NCI-H146 treated with DMSO at 0.1 percent for 48 hours (cell line): ENCODE results near the gene MEN1.

Experiments
- DNase-seq: peaks from one replicate; lab custom pipeline; 2025; ENCODE audit not compliant: unreplicated experiment; lab: John Stamatoyannopoulos, UW

MEN1 gene

DNA sequence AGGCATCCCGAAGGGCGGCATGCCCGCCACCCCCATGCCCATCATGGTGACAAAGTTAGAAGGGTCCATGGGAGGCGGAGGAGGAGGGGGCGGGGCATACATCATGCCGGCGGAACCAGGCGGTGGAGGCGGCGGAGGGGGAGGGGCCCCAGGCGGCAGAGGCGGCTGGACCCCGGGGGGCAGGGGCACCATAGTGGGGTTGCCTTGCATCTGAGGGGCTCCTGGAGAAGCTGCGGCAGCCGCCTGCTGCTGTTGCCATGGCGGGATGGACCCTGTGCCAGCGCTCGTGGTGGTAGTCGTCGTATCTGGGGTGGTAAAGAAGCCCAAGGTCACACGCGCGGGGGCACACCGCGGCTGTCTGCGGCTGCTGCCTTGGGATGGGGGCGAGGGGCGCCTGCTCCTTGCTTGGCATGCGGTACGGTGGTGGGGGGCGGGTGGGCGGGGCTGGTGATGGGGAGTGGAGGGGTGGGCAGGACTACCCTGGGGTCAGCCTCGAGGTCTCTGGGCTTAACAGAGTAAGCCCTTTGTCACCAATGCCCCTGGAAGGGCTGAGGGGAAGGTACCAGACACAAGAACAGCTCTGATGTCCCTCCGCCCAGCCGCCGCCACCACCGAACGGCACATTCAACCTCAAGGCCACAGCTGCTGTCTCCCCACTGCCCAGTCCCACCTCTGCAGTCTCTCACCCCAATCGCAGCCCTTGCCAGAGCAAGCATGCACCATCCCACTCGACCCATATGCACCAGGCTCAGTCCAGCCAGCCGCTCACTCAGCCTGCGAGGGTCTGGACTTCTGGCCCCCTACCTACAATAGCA, 44.3 kb downstream of the MEN1 start:
- no peak for DNase-seq

GRCh38 chr11:64765291-64765850, 45.0 kb downstream of the MEN1 start:
- DNase-seq, result no peak

- no peak for DNase-seq
These were observed 45.6 kb downstream of the MEN1 start for GRCh38 chr11:64764753-64765152.

GRCh38 chr11:64764040-64764611, 46.2 kb downstream of the MEN1 start:
- DNase-seq, result no peak

DNA sequence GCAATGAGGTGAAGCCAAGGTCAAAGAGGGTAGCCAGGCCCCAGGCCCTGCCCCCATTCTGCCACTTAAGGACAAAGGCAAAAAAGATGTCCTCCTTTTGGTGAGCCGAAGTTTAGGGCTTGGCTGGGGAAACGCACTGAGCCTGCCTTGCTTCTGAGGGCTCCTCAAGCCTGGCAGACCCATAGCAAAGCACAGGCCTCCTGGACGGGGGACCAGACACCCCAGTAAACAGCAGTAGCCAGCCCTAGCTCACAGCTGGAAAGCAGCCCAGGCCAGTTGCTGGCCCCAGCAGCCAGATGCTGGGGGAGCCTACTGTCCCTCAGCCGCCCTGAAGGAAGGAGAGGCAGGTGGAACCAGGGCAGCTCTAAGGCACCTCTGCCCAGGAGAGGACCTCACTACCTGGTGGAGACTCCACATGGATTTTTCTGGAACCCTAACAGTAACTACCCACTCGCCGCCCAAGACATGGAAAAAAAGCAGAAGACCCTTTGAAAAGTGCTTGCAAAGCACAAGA, 46.8 kb downstream of the MEN1 start:
- DNase-seq, result no peak

- DNase-seq, result peak; percentile 41
These were observed 47.5 kb downstream of the MEN1 start for GRCh38 chr11:64762674-64763525.

GRCh38 chr11:64762277-64762673, 48.1 kb downstream of the MEN1 start:
- no peak for DNase-seq

- DNase-seq, result no peak
These were observed 49.5 kb downstream of the MEN1 start for GRCh38 chr11:64760759-64761420.

DNA sequence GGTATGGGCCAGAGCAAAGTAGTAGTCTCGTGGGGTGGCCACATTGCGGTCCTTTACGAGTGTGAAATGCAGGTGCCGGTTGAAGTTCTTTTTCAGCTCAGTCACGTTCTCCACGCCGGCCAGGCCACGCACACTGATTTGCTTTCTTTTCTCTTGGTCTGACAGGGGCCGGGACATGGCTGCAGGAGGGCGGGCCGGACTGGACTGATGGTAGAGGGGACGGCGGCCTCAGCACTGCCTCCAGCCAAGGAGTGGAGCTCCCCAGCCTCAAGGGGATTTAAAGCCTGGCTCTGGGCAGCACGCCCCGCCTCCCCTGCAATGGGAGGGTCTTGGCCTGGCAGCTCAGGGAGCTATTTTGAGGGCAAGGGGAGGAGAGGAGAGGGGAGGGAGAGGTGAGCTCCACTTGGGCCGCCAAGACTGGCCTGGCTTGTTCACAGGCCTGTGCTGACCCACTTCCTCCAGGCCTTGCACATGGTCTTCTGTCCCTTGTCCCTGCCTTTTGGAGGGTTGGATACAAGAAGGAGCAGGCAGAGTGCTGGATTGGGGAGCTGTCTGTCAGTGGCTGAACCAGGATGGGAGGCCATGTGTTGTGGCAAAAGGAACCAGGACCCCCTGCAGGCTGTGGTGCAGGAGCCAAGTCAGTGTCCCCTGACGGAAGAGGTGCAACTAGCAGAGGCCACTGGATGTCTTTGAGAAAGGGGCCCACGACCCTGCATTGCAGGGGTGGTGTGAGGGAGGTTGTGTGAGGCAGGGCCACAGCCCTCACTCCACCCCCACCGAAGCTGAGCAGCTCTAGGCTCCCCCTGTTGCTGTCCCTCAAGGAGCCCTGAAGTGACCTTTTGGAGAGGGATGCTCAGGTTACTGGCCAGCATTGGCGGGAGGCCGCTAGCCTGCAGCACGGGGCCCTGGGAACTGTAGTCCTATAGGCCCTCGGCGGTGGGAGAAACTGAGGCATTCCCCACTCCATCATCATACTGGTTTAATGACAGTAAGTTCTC, 50.3 kb downstream of the MEN1 start, which contains the start of gene PYGM:
Gene PYGM, minus strand, starts transcription at position 253 of the 998 bp plus-strand sequence. Its CDS starts 76 bp downstream, at position 177.
- DNase-seq, result no peak

- no peak for DNase-seq
These were observed 51.1 kb downstream of the MEN1 start for GRCh38 chr11:64759131-64759721.

DNA sequence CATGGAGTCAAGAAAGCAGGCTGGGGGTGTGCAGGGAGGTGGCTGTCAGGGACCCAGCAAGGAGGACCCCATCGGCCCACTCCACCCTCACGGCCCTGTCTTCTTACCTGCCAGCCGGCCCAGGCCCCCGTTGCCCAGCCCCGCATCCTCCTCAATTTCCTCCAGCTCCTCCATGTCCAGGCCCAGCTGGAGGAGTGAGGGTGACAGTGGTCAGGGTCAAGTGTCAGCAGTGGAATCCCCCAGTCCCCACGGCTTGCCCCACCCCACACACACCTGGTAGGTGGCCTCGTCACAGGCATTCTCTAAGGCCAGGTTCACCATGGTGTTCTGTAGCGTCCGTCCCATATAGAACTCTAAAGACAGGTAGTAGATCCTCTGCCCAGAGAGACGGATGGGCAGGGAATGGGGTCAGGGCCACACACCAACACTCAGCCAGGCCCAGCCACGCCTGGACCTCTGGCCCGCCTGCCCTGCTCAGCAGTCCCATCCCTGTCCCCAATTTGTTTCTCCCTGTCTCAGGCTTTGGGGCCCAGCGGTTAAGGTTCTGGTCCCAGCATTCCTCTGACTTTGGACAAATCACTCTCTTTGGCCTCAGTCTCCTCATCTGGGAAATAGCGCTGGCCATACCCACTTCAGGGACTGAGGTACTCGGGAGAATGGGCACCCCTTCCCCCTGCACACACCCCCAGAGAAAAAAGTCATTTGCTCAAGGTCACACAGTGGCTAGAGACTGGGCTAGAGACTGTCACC, 51.8 kb downstream of the MEN1 start:
- DNase-seq, result no peak

DNA sequence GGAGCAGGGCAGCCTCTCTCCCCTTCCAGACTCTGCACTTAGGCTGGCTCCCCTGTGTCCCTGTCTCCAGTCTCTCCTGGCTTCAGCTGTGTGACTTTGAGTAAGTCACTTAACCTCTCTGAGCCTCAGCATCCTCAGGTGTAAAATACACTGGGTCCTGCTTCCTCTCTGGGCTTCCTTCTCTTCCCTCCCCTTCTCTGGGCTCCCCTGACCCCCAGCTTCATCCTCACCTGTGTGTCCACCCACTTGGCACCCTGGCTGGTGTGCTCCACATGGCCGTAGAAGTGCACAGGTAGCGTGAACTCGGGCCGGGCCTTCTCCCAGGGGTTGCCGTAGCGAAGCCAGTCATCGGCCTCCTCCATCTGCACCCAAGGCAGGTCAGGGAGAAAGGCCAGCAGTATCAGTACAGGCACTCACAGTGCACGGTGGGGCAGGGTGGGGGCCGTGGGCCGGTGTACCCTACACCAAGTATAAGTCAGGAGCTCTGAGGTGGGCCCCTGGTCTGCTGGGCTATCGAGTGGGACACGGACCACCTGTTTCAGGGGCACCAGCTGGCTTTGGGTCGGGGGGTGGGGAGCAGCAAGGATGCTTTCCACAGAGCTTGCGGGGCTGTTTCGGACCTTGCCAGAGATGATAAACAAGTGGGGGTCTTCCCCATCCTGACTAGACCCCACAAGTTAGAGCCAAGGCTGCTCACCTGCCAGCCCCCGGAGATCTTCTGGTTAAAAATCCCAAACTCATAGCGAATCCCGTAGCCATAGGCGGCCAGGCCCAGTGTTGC, 52.6 kb downstream of the MEN1 start:
- DNase-seq, result no peak

DNA sequence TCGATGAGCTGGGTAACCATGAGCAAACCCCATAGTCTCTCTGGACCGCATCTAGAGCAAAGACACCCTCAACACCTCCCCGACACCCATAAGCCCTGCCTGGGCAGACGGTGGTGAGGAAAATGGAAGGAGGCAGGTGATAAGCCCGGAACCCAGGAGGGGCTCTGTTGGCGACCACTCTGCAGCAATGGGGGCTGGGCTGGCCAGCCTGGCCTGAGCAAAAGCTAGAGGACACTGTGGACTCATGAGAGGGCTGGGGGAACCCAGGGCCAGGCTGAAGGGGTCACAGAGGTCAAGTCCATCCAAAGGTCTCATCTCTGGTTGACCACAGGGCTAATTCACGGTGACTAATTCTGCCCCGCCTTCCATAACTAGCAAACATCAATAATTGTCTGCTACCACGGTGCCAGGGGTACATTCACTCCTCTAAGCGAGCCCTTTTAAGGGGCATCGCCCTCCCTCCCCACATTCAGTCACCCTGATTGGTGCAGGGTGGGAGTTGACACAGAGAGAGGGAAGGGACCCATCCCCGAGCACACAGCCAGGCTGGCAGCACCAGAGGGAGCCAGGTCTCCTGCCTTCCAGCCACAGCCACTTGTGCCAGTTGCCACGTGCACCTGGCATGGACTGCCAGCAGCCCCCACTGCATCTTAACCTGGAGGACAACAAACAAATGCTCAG, 54.5 kb downstream of the MEN1 start:
- no peak for DNase-seq

DNA sequence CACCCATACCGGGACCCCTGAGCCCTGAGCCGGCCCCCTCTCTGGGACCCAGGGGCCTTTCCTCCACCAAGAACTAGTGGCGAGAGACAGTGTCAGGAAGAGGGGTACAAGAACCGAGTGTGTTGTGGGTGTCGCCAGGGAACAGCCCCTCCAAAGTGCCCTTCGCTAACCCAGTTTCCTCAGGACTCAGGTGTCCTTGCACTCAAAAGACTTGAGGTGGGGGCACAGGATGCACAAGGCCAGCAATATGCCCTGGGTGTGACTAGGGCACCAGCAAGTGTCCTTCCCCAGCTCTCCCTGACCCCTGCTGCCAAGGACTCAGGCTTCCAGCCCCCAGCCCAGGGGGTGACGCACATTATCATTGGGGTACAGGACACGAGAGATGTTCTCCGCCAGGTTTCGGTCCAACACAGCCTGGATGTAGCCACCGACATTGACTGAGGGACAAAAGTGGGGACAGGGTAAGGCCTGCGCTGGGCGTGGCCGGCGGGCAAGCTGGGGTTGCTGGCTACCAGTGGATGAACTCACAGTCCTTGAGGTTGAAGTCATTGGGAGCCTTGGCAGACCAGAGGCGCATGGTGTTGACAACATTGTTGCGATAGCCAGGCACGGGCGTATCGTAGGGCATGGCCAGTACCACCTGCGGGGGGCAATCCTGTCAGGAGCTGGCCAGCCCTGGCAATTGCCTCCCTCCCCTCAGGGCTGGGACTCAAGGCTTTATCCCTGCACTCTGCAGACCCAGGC, 55.3 kb downstream of the MEN1 start:
- DNase-seq, result no peak

DNA sequence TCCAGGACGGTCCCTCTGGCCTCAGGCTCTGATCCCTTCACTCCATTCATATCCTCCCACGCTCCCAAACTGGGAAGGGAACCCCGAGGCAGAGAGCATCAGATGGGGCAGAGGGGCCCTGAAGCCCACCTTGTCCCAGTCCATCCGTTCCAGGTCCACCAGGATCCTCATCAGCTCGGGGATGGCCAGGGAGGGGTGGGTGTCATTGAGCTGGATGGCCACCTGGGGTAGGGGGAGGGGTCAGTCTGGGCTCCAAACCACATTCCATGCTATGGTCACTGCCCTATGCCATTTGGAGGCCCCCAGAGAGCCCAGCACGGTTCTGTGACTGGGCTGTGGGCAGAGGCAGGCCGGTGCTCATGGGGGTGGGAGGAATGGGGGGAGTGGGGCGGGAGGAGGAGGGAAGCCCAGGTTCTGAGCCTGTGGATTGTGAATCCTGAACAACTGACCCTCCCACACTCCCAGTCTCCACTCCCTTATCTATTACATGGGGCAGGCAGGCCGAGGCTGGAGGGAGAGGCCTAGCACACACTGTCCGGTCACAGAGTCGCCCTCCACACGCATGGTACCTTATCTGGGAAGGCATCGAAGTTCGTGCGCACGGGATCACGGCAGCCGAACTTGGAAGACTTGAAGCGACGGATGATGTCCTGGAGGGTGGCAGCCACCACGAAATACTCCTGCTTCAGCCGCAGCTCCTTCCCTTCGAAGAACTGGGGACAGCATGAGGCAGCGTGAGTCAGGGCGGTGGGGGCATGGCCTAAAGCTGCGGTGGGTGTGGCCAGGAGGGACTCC, 56.0 kb downstream of the MEN1 start:
- DNase-seq, result no peak
